HepG2 (cell line): ENCODE measurements around the gene CYP17A1. TPM values are rescaled to one million over a fixed set of nuclear protein-coding genes. Genes with fewer than 3 reads are reported as not detected.

Experiments used
- ARNT2 ChIP-seq: sonication (generic); formaldehyde crosslinking; IDR thresholded peaks from 2 replicates; pipeline ENCODE4 v1.8.0; 2022; ENCODE audit warnings: mild to moderate bottlenecking, low read depth, missing genetic modification reagents, moderate library complexity
- FOXA3 ChIP-seq: IDR thresholded peaks from 2 replicates; pipeline ENCODE4 v1.6.1; 2016; ENCODE audit warnings: missing genetic modification reagents, missing compliant biosample characterization
- GATAD1 ChIP-seq: IDR thresholded peaks from 2 replicates; pipeline ENCODE4 v1.6.1; 2016; ENCODE audit warnings: missing genetic modification reagents, missing compliant biosample characterization
- HMGXB4 ChIP-seq, 2 experiments: sonication (generic) in 1 of 2; formaldehyde crosslinking in 1 of 2; IDR thresholded peaks; 2 replicates each; pipeline versions ENCODE4 v1.4.0 to v1.6.1; 2018 to 2020; ENCODE audit warnings: missing genetic modification reagents in 2 of 2, borderline replicate concordance in 1 of 2, low read depth in 1 of 2, mild to moderate bottlenecking in 1 of 2, missing biosample characterization in 1 of 2
- HNRNPH1 ChIP-seq: fragments of 200-400 bp; formaldehyde crosslinking; optimal IDR thresholded peaks from 2 replicates; pipeline ENCODE3; 2017; ENCODE audit warnings: mild to moderate bottlenecking, low read depth, low read length
- LRRFIP1 ChIP-seq: sonication (generic); formaldehyde crosslinking; conservative IDR thresholded peaks from 2 replicates; pipeline ENCODE4 v1.4.0; 2020; ENCODE audit warnings: missing genetic modification reagents
- MXI1 ChIP-seq: IDR thresholded peaks from 3 replicates; pipeline ENCODE4 v1.6.1; 2012; ENCODE audit warnings: low read depth, low read length, inconsistent platforms, borderline replicate concordance
- NBN ChIP-seq: fragments of 450-650 bp; conservative IDR thresholded peaks from 2 replicates; pipeline ENCODE4 v1.6.1; 2017
- NFAT5 ChIP-seq: sonication (generic); formaldehyde crosslinking; IDR thresholded peaks from 2 replicates; pipeline ENCODE4 v1.4.0; 2020; ENCODE audit warnings: missing genetic modification reagents
- ZFX ChIP-seq: sonication (generic); formaldehyde crosslinking; IDR thresholded peaks from 2 replicates; pipeline ENCODE4 v1.4.0; 2020; ENCODE audit warnings: mild to moderate bottlenecking, low read depth, missing genetic modification reagents, moderate library complexity
- ZNF18 ChIP-seq: sonication (generic); formaldehyde crosslinking; IDR thresholded peaks from 2 replicates; pipeline ENCODE4 v1.8.0; 2022; ENCODE audit warnings: mild to moderate bottlenecking, missing genetic modification reagents; ENCODE audit not compliant: insufficient replicate concordance
- ZNF484 ChIP-seq: sonication (generic); formaldehyde crosslinking; IDR thresholded peaks from 2 replicates; pipeline ENCODE4 v1.5.1; 2020; ENCODE audit warnings: mild to moderate bottlenecking, low read depth, missing genetic modification reagents, borderline replicate concordance
- ZNF747 ChIP-seq: sonication (generic); formaldehyde crosslinking; IDR thresholded peaks from 2 replicates; pipeline ENCODE4 v1.8.1; 2023; ENCODE audit warnings: missing genetic modification reagents, mild to moderate bottlenecking, borderline replicate concordance
- polyA plus RNA-seq, 8 experiments: library from polyadenylated mRNA; depleted of rRNA in 3 of 8; stranded (reverse) in 7 of 8; unstranded in 1 of 8; fragments of >200 nt; fragmentation: Illumina TruSeq in 4 of 8; extraction: Trizol in 4 of 8; gene quantifications; 2 replicates each; pipeline versions ENCODE4 v1.2.1 to v1.2.3, GENCODE V29; 2011 to 2016; ENCODE audit warnings: low read depth in 4 of 8, missing spikeins in 1 of 8, mixed read lengths in 1 of 8; ENCODE audit not compliant: insufficient read depth in 1 of 8
- total RNA-seq, 5 experiments: library from RNA; depleted of rRNA; stranded (reverse); fragments of >200 nt; fragmentation: Illumina TruSeq; extraction: Trizol; gene quantifications; 2 replicates each; pipeline ENCODE4 v1.2.3, GENCODE V29; 2016; ENCODE audit warnings: low read depth in 1 of 5

CYP17A1 gene
- total and polyA plus RNA-seq, 2 of the 13 experiments (the other 11 are each of a cell fraction or from before 2014, with no cell fraction given): 0.13 to 1.1 TPM

- TF ChIP-seq NFAT5 (no peak), MXI1 (peak; percentile 30; the same call in 1 of the 3 replicates), LRRFIP1 (CRISPR knock-in tag) (no peak), HNRNPH1 (no peak), GATAD1 (no peak), ZFX (CRISPR knock-in tag) (peak; percentile 48; the same call in 1 of the 2 replicates), HMGXB4 (CRISPR knock-in tag; IDR thresholded peaks at IDR 0.05; ENCODE audit: borderline replicate concordance in 1 of 2, low read depth in 1 of 2) (no peak), ZNF484 (CRISPR knock-in tag) (no peak), ZNF747 (no peak), ARNT2 (CRISPR knock-in tag) (no peak), ZNF18 (peak; percentile 35), NBN (no peak), FOXA3 (peak; percentile 57)
These were observed 23.3 kb downstream of the CYP17A1 start (continued) for GRCh38 chr10:102813734-102814452.
